ENCODE results near the gene PDE6C.

PDE6C gene

GRCh38 chr10:93652857-93653256 lies 40.5 kb downstream of the PDE6C start:
- no peak overlapping the region for H3K27ac ChIP-seq (ENCODE audit: low read length)
- no peaks in the 10 kb centered on the region for H3K9me3 ChIP-seq (replicated peaks; ENCODE audit: insufficient read depth, low read length)
- H3K79me2 ChIP-seq (ENCODE audit: low read length): no peaks in the 10 kb centered on the region
- H3K36me3 ChIP-seq (replicated peaks; ENCODE audit: insufficient read depth, low read length): no peaks in the 10 kb centered on the region
- no peaks in the 10 kb centered on the region for H4K20me1 ChIP-seq (ENCODE audit: insufficient read depth, low read length)
- H3K9me2 ChIP-seq (replicated peaks; ENCODE audit: insufficient read depth, low read length): no peaks in the 10 kb centered on the region
- DNase-seq: no peak
- H3K9ac ChIP-seq (ENCODE audit: low read length): no peak overlapping the region
- no peak overlapping the region for H3K4me2 ChIP-seq (ENCODE audit: low read depth, low read length)
- H2AFZ ChIP-seq (ENCODE audit: low read length): no peak overlapping the region
- TF ChIP-seq EZH2 (optimal IDR thresholded peaks at IDR 0.05; ENCODE audit: low read depth, low read length): no peak
- TF ChIP-seq CTCF (IDR thresholded peaks at IDR 0.05; ENCODE audit: low read length): no peak
- TF ChIP-seq EZH2phosphoT487 (IDR thresholded peaks at IDR 0.05; ENCODE audit: low read length): no peak
- H3K4me3 ChIP-seq (ENCODE audit: low read length): no peak overlapping the region
- H3K27me3 ChIP-seq (replicated peaks; ENCODE audit: insufficient read depth, low read length): no peaks in the 10 kb centered on the region
- H3F3A ChIP-seq (ENCODE audit: insufficient read depth, low read length): no peaks in the 10 kb centered on the region
- H3K4me1 ChIP-seq (ENCODE audit: low read length): no peaks in the 10 kb centered on the region

GRCh38 chr10:93654201-93654600 lies 41.9 kb downstream of the PDE6C start:
- Histone ChIP-seq H3F3A (ENCODE audit: insufficient read depth, low read length) (no peaks in the 10 kb centered on the region), H3K4me3 (ENCODE audit: low read length) (no peak overlapping the region), H3K27ac (ENCODE audit: low read length) (no peak overlapping the region), H3K9me2 (replicated peaks; ENCODE audit: insufficient read depth, low read length) (no peaks in the 10 kb centered on the region), H4K20me1 (ENCODE audit: insufficient read depth, low read length) (no peaks in the 10 kb centered on the region), H3K4me1 (ENCODE audit: low read length) (no peaks in the 10 kb centered on the region), H3K27me3 (replicated peaks; ENCODE audit: insufficient read depth, low read length) (no peaks in the 10 kb centered on the region), H2AFZ (ENCODE audit: low read length) (no peak overlapping the region), H3K9ac (ENCODE audit: low read length) (no peak overlapping the region), H3K36me3 (replicated peaks; ENCODE audit: insufficient read depth, low read length) (no peaks in the 10 kb centered on the region), H3K9me3 (replicated peaks; ENCODE audit: insufficient read depth, low read length) (no peaks in the 10 kb centered on the region), H3K79me2 (ENCODE audit: low read length) (no peaks in the 10 kb centered on the region), H3K4me2 (ENCODE audit: low read depth, low read length) (no peak overlapping the region)
- TF ChIP-seq EZH2 (optimal IDR thresholded peaks at IDR 0.05; ENCODE audit: low read depth, low read length) (no peak), CTCF (IDR thresholded peaks at IDR 0.05; ENCODE audit: low read length) (no peak), EZH2phosphoT487 (IDR thresholded peaks at IDR 0.05; ENCODE audit: low read length) (no peak)
- DNase-seq: no peak

- no peaks in the 10 kb centered on the region for H4K20me1 ChIP-seq (ENCODE audit: insufficient read depth, low read length)
- H3K4me2 ChIP-seq (ENCODE audit: low read depth, low read length): no peak overlapping the region
- no peaks in the 10 kb centered on the region for H3F3A ChIP-seq (ENCODE audit: insufficient read depth, low read length)
- no peak for TF ChIP-seq EZH2 (optimal IDR thresholded peaks at IDR 0.05; ENCODE audit: low read depth, low read length)
- TF ChIP-seq CTCF (IDR thresholded peaks at IDR 0.05; ENCODE audit: low read length): no peak
- no peak for TF ChIP-seq EZH2phosphoT487 (IDR thresholded peaks at IDR 0.05; ENCODE audit: low read length)
- no peak overlapping the region for H3K4me3 ChIP-seq (ENCODE audit: low read length)
- H3K27me3 ChIP-seq (replicated peaks; ENCODE audit: insufficient read depth, low read length): no peaks in the 10 kb centered on the region
- no peaks in the 10 kb centered on the region for H3K79me2 ChIP-seq (ENCODE audit: low read length)
- no peak overlapping the region for H2AFZ ChIP-seq (ENCODE audit: low read length)
- no peak overlapping the region for H3K9ac ChIP-seq (ENCODE audit: low read length)
- H3K36me3 ChIP-seq (replicated peaks; ENCODE audit: insufficient read depth, low read length): no peaks in the 10 kb centered on the region
- no peaks in the 10 kb centered on the region for H3K9me2 ChIP-seq (replicated peaks; ENCODE audit: insufficient read depth, low read length)
- DNase-seq: no peak
- H3K4me1 ChIP-seq (ENCODE audit: low read length): no peaks in the 10 kb centered on the region
- H3K27ac ChIP-seq (ENCODE audit: low read length): no peak overlapping the region
- no peaks in the 10 kb centered on the region for H3K9me3 ChIP-seq (replicated peaks; ENCODE audit: insufficient read depth, low read length)
These were observed 43.8 kb downstream of the PDE6C start for GRCh38 chr10:93656155-93656554.
